DND-41 (cell line): ENCODE results near the gene XKR8.

Source experiments
- ATAC-seq: fragments of 200-7000 bp; cut with Tn5 transposase; 3 replicates; pipeline ENCODE4 v1.9.1; 2021; ENCODE audit warnings: low read depth; ENCODE audit not compliant: insufficient read depth
- DNase-seq: peaks from one replicate; pipeline ENCODE4 v3.0.0-alpha.2; 2020
- H2AFZ ChIP-seq: 2 replicates; pipeline ENCODE4 v1.6.0; 2012; ENCODE audit warnings: low read depth, low read length
- H3K27ac ChIP-seq: 2 replicates; pipeline ENCODE4 v1.5.1; 2012; ENCODE audit warnings: low read length, inconsistent platforms
- H3K27me3 ChIP-seq: fragments of 200-600 bp; sonication (generic); 2 replicates; pipeline ENCODE4 v1.6.0; 2012; ENCODE audit warnings: low read length, mild to moderate bottlenecking, inconsistent platforms; ENCODE audit not compliant: insufficient read depth, poor library complexity
- H3K36me3 ChIP-seq: 2 replicates; pipeline ENCODE4 v1.5.1; 2012; ENCODE audit warnings: low read length, inconsistent platforms; ENCODE audit not compliant: insufficient read depth
- H3K4me1 ChIP-seq: 2 replicates; pipeline ENCODE4 v1.5.1; 2012; ENCODE audit warnings: mild to moderate bottlenecking, low read length; ENCODE audit not compliant: insufficient read depth
- H3K4me2 ChIP-seq: 2 replicates; pipeline ENCODE4 v1.6.0; 2012; ENCODE audit warnings: mild to moderate bottlenecking, moderate library complexity, low read length, inconsistent platforms; ENCODE audit not compliant: insufficient read depth
- H3K4me3 ChIP-seq, 2 experiments: fragments of 200-600 bp in 1 of 2; shearing (Covaris generic) in 1 of 2; 2 replicates each; pipeline ENCODE4 v1.5.1; 2012 to 2016; ENCODE audit warnings: inconsistent platforms in 2 of 2, low read length in 2 of 2, mild to moderate bottlenecking in 2 of 2, low read depth in 1 of 2, moderate library complexity in 1 of 2
- H3K79me2 ChIP-seq: 2 replicates; pipeline ENCODE4 v1.6.0; 2012; ENCODE audit warnings: low read length, inconsistent platforms; ENCODE audit not compliant: insufficient read depth
- H3K9ac ChIP-seq: 2 replicates; pipeline ENCODE4 v1.6.0; 2012; ENCODE audit warnings: low read depth, mild to moderate bottlenecking, inconsistent platforms, low read length, moderate library complexity
- H3K9me3 ChIP-seq: 2 replicates; pipeline ENCODE4 v1.5.1; 2012; ENCODE audit warnings: low read length, moderate library complexity, mild to moderate bottlenecking, inconsistent platforms; ENCODE audit not compliant: insufficient read depth, severe bottlenecking
- H4K20me1 ChIP-seq: 2 replicates; pipeline ENCODE4 v1.6.0; 2012; ENCODE audit warnings: low read length; ENCODE audit not compliant: insufficient read depth
- CTCF ChIP-seq: IDR thresholded peaks from 2 replicates; pipeline ENCODE4 v1.5.1; 2012; ENCODE audit warnings: borderline replicate concordance, low read length, moderate library complexity, mild to moderate bottlenecking; ENCODE audit not compliant: poor library complexity, severe bottlenecking; ENCODE audit errors: extremely low read depth
- EZH2 ChIP-seq: IDR thresholded peaks from 3 replicates; pipeline ENCODE4 v1.6.1; 2012; ENCODE audit warnings: borderline replicate concordance, low read depth, mild to moderate bottlenecking, moderate library complexity, low read length, inconsistent platforms; ENCODE audit not compliant: severe bottlenecking

XKR8 gene

GRCh38 chr1:27968692-27969091 lies 8.9 kb downstream of the XKR8 start:
- DNase-seq (no peak), ATAC-seq (no peak)
- H3K4me2 ChIP-seq, result no peak overlapping the region
- H2AFZ ChIP-seq, result no peak overlapping the region
- H3K27me3 ChIP-seq, result no peaks in the 10 kb centered on the region
- no peaks in the 10 kb centered on the region for H3K79me2 ChIP-seq
- TF ChIP-seq EZH2 (no peak), CTCF (no peak)
- H4K20me1 ChIP-seq, result no peaks in the 10 kb centered on the region; the same call in 1 of the 2 replicates
- no peaks in the 10 kb centered on the region for H3K4me1 ChIP-seq
- no peak overlapping the region for H3K4me3 ChIP-seq
- H3K36me3 ChIP-seq, result peaks cover 59% of the 10 kb centered on the region
- H3K27ac ChIP-seq, result no peak overlapping the region
- no peak overlapping the region for H3K9ac ChIP-seq
- no peaks in the 10 kb centered on the region for H3K9me3 ChIP-seq

GRCh38 chr1:27970401-27970800 lies 10.6 kb downstream of the XKR8 start:
- no peak overlapping the region for H3K4me3 ChIP-seq
- no peak overlapping the region for H2AFZ ChIP-seq
- H4K20me1 ChIP-seq, result no peaks in the 10 kb centered on the region; the same call in 1 of the 2 replicates
- H3K36me3 ChIP-seq, result peaks cover 52% of the 10 kb centered on the region
- no peaks in the 10 kb centered on the region for H3K4me1 ChIP-seq
- no peak overlapping the region for H3K9ac ChIP-seq
- H3K9me3 ChIP-seq, result no peaks in the 10 kb centered on the region
- H3K4me2 ChIP-seq, result no peak overlapping the region
- H3K27ac ChIP-seq, result no peak overlapping the region
- ATAC-seq (no peak), DNase-seq (no peak)
- H3K79me2 ChIP-seq, result no peaks in the 10 kb centered on the region
- TF ChIP-seq EZH2 (no peak), CTCF (no peak)
- no peaks in the 10 kb centered on the region for H3K27me3 ChIP-seq

- TF ChIP-seq CTCF, result no peak
- no peak for TF ChIP-seq EZH2
- H3K9ac ChIP-seq, result no peak overlapping the region
- ATAC-seq (no peak), DNase-seq (no peak)
- no peaks in the 10 kb centered on the region for H3K4me1 ChIP-seq
- H3K9me3 ChIP-seq, result no peaks in the 10 kb centered on the region
- no peak overlapping the region for H3K27ac ChIP-seq
- H3K27me3 ChIP-seq, result no peaks in the 10 kb centered on the region
- no peaks in the 10 kb centered on the region for H3K79me2 ChIP-seq
- H3K4me3 ChIP-seq, result no peak overlapping the region
- H3K4me2 ChIP-seq, result no peak overlapping the region
- H2AFZ ChIP-seq, result no peak overlapping the region
- peaks cover 42% of the 10 kb centered on the region for H3K36me3 ChIP-seq
- no peaks in the 10 kb centered on the region; the same call in 1 of the 2 replicates for H4K20me1 ChIP-seq
Observed at GRCh38 chr1:27971674-27972073, 11.9 kb downstream of the XKR8 start.

GRCh38 chr1:27972141-27972540 lies 12.4 kb downstream of the XKR8 start:
- H3K9ac ChIP-seq, result no peak overlapping the region
- H3K9me3 ChIP-seq, result no peaks in the 10 kb centered on the region
- no peak overlapping the region for H3K27ac ChIP-seq
- TF ChIP-seq CTCF, result no peak
- ATAC-seq, result no peak
- H3K4me3 ChIP-seq, result no peak overlapping the region
- peaks cover 41% of the 10 kb centered on the region for H3K36me3 ChIP-seq
- H4K20me1 ChIP-seq, result no peaks in the 10 kb centered on the region
- no peak overlapping the region for H3K4me2 ChIP-seq
- no peaks in the 10 kb centered on the region for H3K27me3 ChIP-seq
- no peaks in the 10 kb centered on the region for H3K79me2 ChIP-seq
- no peak for DNase-seq
- H3K4me1 ChIP-seq, result no peaks in the 10 kb centered on the region
- no peak overlapping the region for H2AFZ ChIP-seq
